Calu3 (cell line): ENCODE results near the gene GSTT2. TPM values are rescaled to one million over a fixed set of nuclear protein-coding genes. Genes with fewer than 3 reads are reported as not detected.

Experiments used
- BruUV-seq: library from RNA; stranded (reverse); fragments of 400-500 nt; replicated peaks from 2 replicates; lab custom pipeline; 2021; lab: Mats Ljungman, UMichigan
- CTCF ChIA-PET: fragments of 300-600 bp; sonication (Branson Sonifier 250); formaldehyde crosslinking; loops from one replicate; lab custom pipeline; 2022; ENCODE audit warnings: antibody characterized with exemption; lab: Charles Lee
- DNase-seq: peaks from one replicate; pipeline ENCODE4 v3.0.0; 2022
- H3K27ac Mint-ChIP-seq: one replicate; pipeline ENCODE4 v1.8.0; 2022; ENCODE audit warnings: mixed read lengths; ENCODE audit not compliant: unreplicated experiment
- H3K27me3 Mint-ChIP-seq: one replicate; pipeline ENCODE4 v1.8.0; 2022; ENCODE audit warnings: mixed read lengths; ENCODE audit not compliant: unreplicated experiment
- H3K36me3 Mint-ChIP-seq: one replicate; pipeline ENCODE4 v1.8.0; 2022; ENCODE audit warnings: mild to moderate bottlenecking, moderate library complexity, mixed read lengths; ENCODE audit not compliant: insufficient read depth, unreplicated experiment
- H3K4me1 Mint-ChIP-seq: one replicate; pipeline ENCODE4 v1.8.0; 2022; ENCODE audit warnings: mild to moderate bottlenecking, low read depth, mixed read lengths; ENCODE audit not compliant: unreplicated experiment
- H3K4me3 Mint-ChIP-seq: one replicate; pipeline ENCODE4 v1.8.0; 2022; ENCODE audit warnings: mild to moderate bottlenecking, low read depth, moderate library complexity, mixed read lengths; ENCODE audit not compliant: unreplicated experiment
- H3K9me3 Mint-ChIP-seq: one replicate; pipeline ENCODE4 v1.8.0; 2022; ENCODE audit warnings: low read depth, mixed read lengths; ENCODE audit not compliant: unreplicated experiment
- CTCF ChIP-seq: fragments of 200-600 bp; IDR thresholded peaks from one replicate; pipeline ENCODE4 v1.8.0; 2022; ENCODE audit warnings: antibody characterized with exemption; ENCODE audit not compliant: unreplicated experiment
- intact Hi-C: fragments of 100-400 bp; cut with micrococcal nuclease; formaldehyde crosslinking; loops from one replicate; pipeline ENCODE4 v1.10.0; 2022; ENCODE audit not compliant: unreplicated experiment
- total RNA-seq: library from RNA; stranded (reverse); gene quantifications from 2 replicates; pipeline ENCODE4 v1.2.3, GENCODE V29; 2022

The GSTT2 gene
- total RNA-seq, 1 experiment from 2014 or later, result 0.85 TPM

GRCh38 chr22:24007253-24008021 is 27.5 kb downstream of the GSTT2 start:
- DNase-seq, result no peak
- no peak overlapping the region for H3K27ac Mint-ChIP-seq
- no peaks in the 10 kb centered on the region for H3K4me1 Mint-ChIP-seq
- CTCF ChIA-PET, result no interaction called here
- BruUV-seq, result no TSS peak
- peaks cover 13% of the 10 kb centered on the region for H3K36me3 Mint-ChIP-seq
- no peaks in the 10 kb centered on the region for H3K27me3 Mint-ChIP-seq
- H3K4me3 Mint-ChIP-seq, result no peak overlapping the region
- no peak for TF ChIP-seq CTCF
- no peaks in the 10 kb centered on the region for H3K9me3 Mint-ChIP-seq
- intact Hi-C loops, result no loop called here

- no peaks in the 10 kb centered on the region for H3K9me3 Mint-ChIP-seq
- peaks cover 13% of the 10 kb centered on the region for H3K36me3 Mint-ChIP-seq
- H3K4me3 Mint-ChIP-seq, result no peak overlapping the region
- H3K27me3 Mint-ChIP-seq, result no peaks in the 10 kb centered on the region
- CTCF ChIA-PET, result no interaction called here
- no peak for DNase-seq
- intact Hi-C loops, result no loop called here
- no peak overlapping the region for H3K27ac Mint-ChIP-seq
- BruUV-seq, result no TSS peak
- no peaks in the 10 kb centered on the region for H3K4me1 Mint-ChIP-seq
- no peak for TF ChIP-seq CTCF
Measured at GRCh38 chr22:24008022-24008283, 28.0 kb downstream of the GSTT2 start.

- H3K27me3 Mint-ChIP-seq, result no peaks in the 10 kb centered on the region
- no peaks in the 10 kb centered on the region for H3K9me3 Mint-ChIP-seq
- intact Hi-C loops, result no loop called here
- H3K27ac Mint-ChIP-seq, result no peak overlapping the region
- no TSS peak for BruUV-seq
- no peak for TF ChIP-seq CTCF
- H3K4me3 Mint-ChIP-seq, result no peak overlapping the region
- DNase-seq, result no peak
- H3K4me1 Mint-ChIP-seq, result peaks cover 5% of the 10 kb centered on the region
- CTCF ChIA-PET, result no interaction called here
- H3K36me3 Mint-ChIP-seq, result peaks cover 13% of the 10 kb centered on the region
Measured at GRCh38 chr22:24008381-24009226, 28.7 kb downstream of the GSTT2 start.

- intact Hi-C loops, result no loop called here
- CTCF ChIA-PET, result no interaction called here
- BruUV-seq, result no TSS peak
- Mint-ChIP-seq H3K27me3 (no peaks in the 10 kb centered on the region), H3K27ac (no peak overlapping the region), H3K4me1 (peaks cover 10% of the 10 kb centered on the region), H3K9me3 (no peaks in the 10 kb centered on the region), H3K36me3 (peaks cover 13% of the 10 kb centered on the region), H3K4me3 (no peak overlapping the region)
- DNase-seq, result no peak
- TF ChIP-seq CTCF, result no peak
Measured at GRCh38 chr22:24009227-24010017, 29.5 kb downstream of the GSTT2 start.
